SK-N-SH treated with all-trans-retinoic acid at 6 μM for 48 hours (cell line): ENCODE measurements around the gene GNG14.

Experiments used
- CREB5 ChIP-seq: fragments of 250-450 bp; sonication (Bioruptor Pico); IDR thresholded peaks from 2 replicates; pipeline ENCODE4 v1.5.1; 2020; ENCODE audit warnings: low read depth, mild to moderate bottlenecking, moderate library complexity
- OSR1 ChIP-seq: fragments of 250-450 bp; sonication (Bioruptor Pico); IDR thresholded peaks from 2 replicates; pipeline ENCODE4 v1.8.0; 2022; ENCODE audit warnings: moderate library complexity, mild to moderate bottlenecking, inconsistent platforms
- POU6F1 ChIP-seq: fragments of 250-450 bp; sonication (Bioruptor Pico); IDR thresholded peaks from 2 replicates; pipeline ENCODE4 v1.8.0; 2021; ENCODE audit warnings: low read depth, mild to moderate bottlenecking, moderate library complexity, borderline replicate concordance

- no peak for TF ChIP-seq POU6F1 (CRISPR knock-in tag)
- TF ChIP-seq CREB5 (CRISPR knock-in tag) = no peak
- TF ChIP-seq OSR1 = no peak
Measured at GRCh38 chr19:12721656-12722565, 34.1 kb downstream of the GNG14 start.
